ENCODE results near the gene DISP1.

GRCh38 chr1:222785529-222785928 lies 29.3 kb upstream of the DISP1 start:
- TF ChIP-seq CTCF (IDR thresholded peaks at IDR 0.05; ENCODE audit: low read length), result no peak
- no peak for TF ChIP-seq EZH2 (optimal IDR thresholded peaks at IDR 0.05; ENCODE audit: low read depth, low read length)
- TF ChIP-seq EZH2phosphoT487 (IDR thresholded peaks at IDR 0.05; ENCODE audit: low read length), result no peak

Data from MM.1S (cell line).